ENCODE measurements around the gene NHLH2. TPM values are rescaled to one million over a fixed set of nuclear protein-coding genes. Genes with fewer than 3 reads are reported as not detected.

NHLH2 gene
- polyA plus RNA-seq, 1 experiment: not detected

DNA sequence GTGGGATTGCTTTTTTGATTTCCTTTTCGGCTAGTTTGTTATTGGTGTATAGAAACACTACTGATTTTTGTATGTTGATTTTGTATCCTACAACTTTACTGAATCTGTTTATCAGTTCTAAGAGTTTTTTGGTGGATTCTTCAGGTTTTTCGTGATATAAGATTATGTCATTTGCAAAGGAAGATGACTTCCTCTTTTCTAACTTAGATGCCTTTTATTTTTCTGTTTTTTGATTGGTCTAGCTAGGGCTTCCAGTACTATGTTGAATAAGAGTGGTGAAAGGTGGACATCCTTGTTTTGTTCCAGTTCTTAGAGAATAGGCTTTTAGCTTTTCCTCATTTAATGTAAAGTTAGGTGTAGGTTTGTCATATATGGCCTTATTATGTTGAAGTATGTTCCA is 13.1 kb upstream of the NHLH2 start:
- Histone ChIP-seq H3K9me3 (ENCODE audit: control insufficient read depth, insufficient read depth, low read length) (no peaks in the 10 kb centered on the region), H3K4me3 (ENCODE audit: low read depth, low read length) (no peak overlapping the region), H3K27ac (ENCODE audit: low read depth, low read length) (no peak overlapping the region), H3K27me3 (ENCODE audit: control insufficient read depth, insufficient read depth, low read length) (no peaks in the 10 kb centered on the region)
- ChIA-PET POLR2A (no interaction called here), CTCF (no interaction called here)
- DNase-seq (ENCODE audit: low read depth, low spot score): no peak
- TF ChIP-seq, protein P1, sequence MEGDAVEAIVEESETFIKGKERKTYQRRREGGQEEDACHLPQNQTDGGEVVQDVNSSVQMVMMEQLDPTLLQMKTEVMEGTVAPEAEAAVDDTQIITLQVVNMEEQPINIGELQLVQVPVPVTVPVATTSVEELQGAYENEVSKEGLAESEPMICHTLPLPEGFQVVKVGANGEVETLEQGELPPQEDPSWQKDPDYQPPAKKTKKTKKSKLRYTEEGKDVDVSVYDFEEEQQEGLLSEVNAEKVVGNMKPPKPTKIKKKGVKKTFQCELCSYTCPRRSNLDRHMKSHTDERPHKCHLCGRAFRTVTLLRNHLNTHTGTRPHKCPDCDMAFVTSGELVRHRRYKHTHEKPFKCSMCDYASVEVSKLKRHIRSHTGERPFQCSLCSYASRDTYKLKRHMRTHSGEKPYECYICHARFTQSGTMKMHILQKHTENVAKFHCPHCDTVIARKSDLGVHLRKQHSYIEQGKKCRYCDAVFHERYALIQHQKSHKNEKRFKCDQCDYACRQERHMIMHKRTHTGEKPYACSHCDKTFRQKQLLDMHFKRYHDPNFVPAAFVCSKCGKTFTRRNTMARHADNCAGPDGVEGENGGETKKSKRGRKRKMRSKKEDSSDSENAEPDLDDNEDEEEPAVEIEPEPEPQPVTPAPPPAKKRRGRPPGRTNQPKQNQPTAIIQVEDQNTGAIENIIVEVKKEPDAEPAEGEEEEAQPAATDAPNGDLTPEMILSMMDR (IDR thresholded peaks at IDR 0.05; ENCODE audit: low read depth, low read length): no peak

DNA sequence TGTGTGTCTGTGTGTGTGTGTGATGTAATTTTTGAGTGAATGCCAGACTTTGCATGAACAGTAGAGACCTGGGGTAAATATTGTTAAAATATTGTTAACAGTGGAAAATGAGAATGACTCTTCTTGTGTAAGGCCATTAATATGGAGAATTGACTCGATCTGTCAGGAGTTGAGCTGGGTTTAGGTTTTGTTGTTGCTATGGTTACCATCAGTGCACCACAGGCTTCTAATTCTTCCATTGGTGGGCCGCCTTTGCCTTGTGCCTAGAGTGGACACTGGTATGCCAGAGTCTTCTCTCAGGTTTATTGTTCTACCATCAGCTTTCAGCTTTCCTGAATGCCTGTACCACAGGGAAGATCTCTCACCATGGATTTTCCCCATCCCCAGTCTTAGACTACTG is 10.0 kb upstream of the NHLH2 start:
- TF ChIP-seq, protein P1 (IDR thresholded peaks at IDR 0.05; ENCODE audit: low read depth, low read length): no peak
- no peak overlapping the region for H3K4me3 ChIP-seq (ENCODE audit: low read depth, low read length)
- CTCF ChIA-PET: no interaction called here

DNA sequence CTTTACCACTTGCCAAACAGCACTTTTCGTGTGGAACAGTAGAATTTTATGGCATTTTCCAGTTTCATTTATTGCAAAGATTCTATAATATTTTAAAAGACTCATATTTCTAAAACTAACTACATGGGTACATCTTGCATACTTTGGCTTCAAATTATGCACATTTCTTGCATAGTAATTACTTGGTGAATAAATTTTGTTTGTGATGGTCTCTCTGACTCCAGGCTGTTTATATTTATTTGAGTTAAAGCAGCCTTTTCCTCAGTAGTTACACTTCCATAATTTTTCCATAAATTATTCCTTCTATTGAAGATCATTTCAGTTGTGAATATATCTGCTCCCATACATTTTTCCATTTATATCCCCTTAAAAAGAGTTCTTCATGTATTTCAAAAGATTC is 6.9 kb upstream of the NHLH2 start:
- CTCF ChIA-PET: no interaction called here
- TF ChIP-seq, protein P1 (IDR thresholded peaks at IDR 0.05; ENCODE audit: low read depth, low read length): no peak
- DNase-seq (ENCODE audit: low read depth, low spot score): no peak
- POLR2A ChIA-PET: no interaction called here
- Histone ChIP-seq H3K27me3 (ENCODE audit: control insufficient read depth, insufficient read depth, low read length) (no peaks in the 10 kb centered on the region), H3K9me3 (ENCODE audit: control insufficient read depth, insufficient read depth, low read length) (no peaks in the 10 kb centered on the region), H3K27ac (ENCODE audit: low read depth, low read length) (no peak overlapping the region), H3K4me3 (ENCODE audit: low read depth, low read length) (no peak overlapping the region)

More for the DNA sequence above, 10.0 kb upstream of the NHLH2 start:
- no peaks in the 10 kb centered on the region for H3K27me3 ChIP-seq (ENCODE audit: control insufficient read depth, insufficient read depth, low read length)
- H3K9me3 ChIP-seq (ENCODE audit: control insufficient read depth, insufficient read depth, low read length): no peaks in the 10 kb centered on the region
- POLR2A ChIA-PET: no interaction called here
- H3K27ac ChIP-seq (ENCODE audit: low read depth, low read length): no peak overlapping the region
- no peak for DNase-seq (ENCODE audit: low read depth, low spot score)

- ChIA-PET CTCF (no interaction called here), POLR2A (no interaction called here)
- TF ChIP-seq, protein P1 (IDR thresholded peaks at IDR 0.05; ENCODE audit: low read depth, low read length): no peak
- no peak overlapping the region for H3K4me3 ChIP-seq (ENCODE audit: low read depth, low read length)
- no peak for DNase-seq (ENCODE audit: low read depth, low spot score)
- H3K27me3 ChIP-seq (ENCODE audit: control insufficient read depth, insufficient read depth, low read length): peaks cover 35% of the 10 kb centered on the region
- no peak overlapping the region for H3K27ac ChIP-seq (ENCODE audit: low read depth, low read length)
- peaks cover 7% of the 10 kb centered on the region; the same call in 1 of the 2 replicates for H3K9me3 ChIP-seq (ENCODE audit: control insufficient read depth, insufficient read depth, low read length)
Measured at GRCh38 chr1:115842948-115843347, 2.0 kb upstream of the NHLH2 start.

- POLR2A ChIA-PET: no interaction called here
- Histone ChIP-seq H3K27me3 (ENCODE audit: control insufficient read depth, insufficient read depth, low read length) (peaks cover 51% of the 10 kb centered on the region), H3K9me3 (ENCODE audit: control insufficient read depth, insufficient read depth, low read length) (peaks cover 7% of the 10 kb centered on the region; the same call in 1 of the 2 replicates), H3K27ac (ENCODE audit: low read depth, low read length) (no peak overlapping the region), H3K4me3 (ENCODE audit: low read depth, low read length) (no peak overlapping the region)
- CTCF ChIA-PET: no interaction called here
- TF ChIP-seq, protein P1 (IDR thresholded peaks at IDR 0.05; ENCODE audit: low read depth, low read length): no peak
- DNase-seq (ENCODE audit: low read depth, low spot score): no peak
Measured at GRCh38 chr1:115839679-115840237, 1.2 kb downstream of the NHLH2 start.
